GM18907 (cell line): ENCODE results near the gene EIF1AY.
"Not testable (repeated sequence)": the region's sequence is repeated elsewhere in the genome, so short reads cannot be mapped to it uniquely, and the experiment has no call there.

Source experiments
- ATAC-seq: cut with Tn5 transposase; IDR thresholded peaks from one replicate; pipeline ENCODE4 v1.9.1; 2021; ENCODE audit warnings: mild to moderate bottlenecking, moderate library complexity; ENCODE audit not compliant: unreplicated experiment

The EIF1AY gene, protein sequence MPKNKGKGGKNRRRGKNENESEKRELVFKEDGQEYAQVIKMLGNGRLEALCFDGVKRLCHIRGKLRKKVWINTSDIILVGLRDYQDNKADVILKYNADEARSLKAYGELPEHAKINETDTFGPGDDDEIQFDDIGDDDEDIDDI

DNA sequence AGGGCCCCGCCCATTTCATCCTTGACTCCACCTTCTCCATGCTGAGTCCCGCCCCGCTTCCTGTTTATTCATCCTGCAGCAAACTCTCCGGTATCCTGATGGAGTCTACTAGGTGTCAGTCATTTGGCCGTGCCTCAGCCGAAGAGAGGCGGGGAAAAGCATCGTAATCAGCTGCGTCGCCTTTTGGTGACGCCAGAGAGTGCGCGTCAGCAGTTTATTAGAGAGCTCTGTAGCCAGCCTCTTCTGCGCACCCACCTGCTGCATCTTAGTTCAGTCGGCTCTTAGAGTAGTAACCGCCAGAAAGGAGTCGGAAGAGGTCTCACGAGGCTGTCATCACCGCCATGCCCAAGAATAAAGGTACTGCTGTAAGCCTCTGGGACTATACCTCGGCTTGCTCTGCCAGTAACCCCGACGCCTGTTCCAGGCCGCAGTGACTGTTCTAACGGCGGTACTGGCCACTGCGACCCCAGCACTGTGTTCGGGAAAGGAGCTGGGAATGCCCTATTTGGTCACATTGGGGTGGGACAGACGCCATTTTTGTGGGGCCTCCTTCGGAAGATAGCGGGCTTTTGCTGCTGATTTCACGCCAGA, at the start of gene EIF1AY:
TSS of gene EIF1AY (plus strand) at position 246 of the 591 bp plus-strand sequence. CDS start at position 342, 96 bp downstream.
- no peak for ATAC-seq

- no peak for ATAC-seq
These were observed 47.1 kb upstream of the EIF1AY start for GRCh38 chrY:20528435-20528834.

DNA sequence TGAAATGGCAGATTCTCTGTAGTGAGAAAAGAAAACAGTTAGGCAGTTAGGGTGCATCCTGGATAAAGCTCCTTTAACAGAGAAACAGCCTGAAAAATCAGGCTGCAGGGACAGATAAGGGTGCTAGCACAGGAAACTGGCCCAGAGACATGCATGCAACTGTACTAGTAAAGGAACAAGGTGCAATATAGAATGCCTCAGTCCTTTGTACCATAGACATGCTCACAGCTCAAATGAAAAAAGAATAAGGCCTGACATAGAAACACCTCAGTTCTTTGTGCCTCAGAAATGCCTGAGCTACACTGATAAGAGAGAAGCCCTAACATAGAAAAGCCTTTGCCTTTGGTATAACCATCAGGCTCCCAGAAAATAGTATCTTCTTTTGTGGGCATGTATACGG, 37.4 kb upstream of the EIF1AY start:
- no peak for ATAC-seq

DNA sequence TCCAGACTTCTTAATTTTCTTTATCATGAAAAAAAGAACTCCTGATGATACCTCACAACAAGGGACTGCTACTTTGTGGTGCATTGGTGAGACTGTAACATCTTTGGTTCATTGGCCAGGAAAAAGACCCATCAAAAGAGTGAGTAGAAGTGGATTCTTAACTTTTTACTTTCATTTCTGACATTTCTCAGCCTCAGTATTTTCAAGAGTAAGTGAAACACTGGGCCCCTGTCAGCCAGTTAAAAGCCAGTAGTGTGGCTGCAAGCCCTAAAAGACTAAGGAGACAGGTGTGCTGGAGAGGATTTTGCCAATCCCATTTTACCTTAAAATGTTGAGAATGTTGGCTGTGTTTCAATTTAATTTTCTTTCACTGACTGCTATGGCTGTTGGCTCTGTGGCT, 36.6 kb upstream of the EIF1AY start:
- no peak for ATAC-seq

GRCh38 chrY:20544451-20544960, 31.1 kb upstream of the EIF1AY start:
- no peak for ATAC-seq

GRCh38 chrY:20546071-20546470, 29.5 kb upstream of the EIF1AY start:
- ATAC-seq, result no peak

GRCh38 chrY:20549289-20549688, 26.3 kb upstream of the EIF1AY start:
- ATAC-seq, result no peak

- ATAC-seq, result no peak
These were observed 23.7 kb upstream of the EIF1AY start for GRCh38 chrY:20551840-20552239.

GRCh38 chrY:20552764-20553323, 22.7 kb upstream of the EIF1AY start:
- not testable (repeated sequence) for ATAC-seq

DNA sequence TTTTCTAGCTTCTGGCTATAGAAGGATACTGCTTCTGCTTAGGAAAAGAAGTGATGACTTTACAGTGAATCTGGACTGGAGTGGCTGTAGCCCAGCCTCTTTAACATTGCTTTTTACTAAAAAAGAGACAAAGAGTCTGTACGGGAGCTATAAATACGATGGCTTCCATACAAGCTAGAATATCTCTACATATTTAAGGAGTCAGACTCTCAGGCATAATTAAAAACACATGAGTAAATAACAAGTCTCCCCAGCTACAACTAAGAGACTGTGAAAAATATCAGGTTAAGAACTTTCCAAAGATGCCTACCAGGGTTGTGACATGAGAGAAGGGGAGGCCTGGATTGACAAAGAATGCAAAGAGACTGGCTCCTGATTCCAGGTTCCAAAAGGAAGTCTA, 19.8 kb upstream of the EIF1AY start:
- no peak for ATAC-seq

GRCh38 chrY:20558677-20559076, 16.9 kb upstream of the EIF1AY start:
- ATAC-seq, result no peak

GRCh38 chrY:20559873-20560512, 15.6 kb upstream of the EIF1AY start:
- no peak for ATAC-seq

- ATAC-seq, result no peak
These were observed 4.3 kb upstream of the EIF1AY start for GRCh38 chrY:20571306-20571705.

DNA sequence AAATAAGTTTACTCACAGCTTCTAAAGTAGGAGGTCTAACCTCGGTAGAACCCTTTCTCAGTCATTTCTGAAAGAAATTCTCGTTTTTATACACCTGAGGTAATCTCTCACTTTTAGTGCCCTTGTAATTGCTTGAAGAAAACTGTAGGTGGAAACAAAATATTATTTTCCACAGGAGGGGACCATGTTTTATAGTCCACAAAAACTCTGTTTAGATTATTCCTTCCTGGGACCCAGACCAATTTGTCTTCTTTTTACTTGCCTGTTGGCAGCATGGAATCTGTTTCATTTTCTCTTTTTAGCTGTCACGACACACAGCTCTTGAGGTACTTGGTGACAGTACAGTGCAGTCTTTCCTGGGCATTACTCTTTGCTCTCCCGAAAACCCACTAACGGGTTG, 930 bp downstream of the EIF1AY start:
- no peak for ATAC-seq

DNA sequence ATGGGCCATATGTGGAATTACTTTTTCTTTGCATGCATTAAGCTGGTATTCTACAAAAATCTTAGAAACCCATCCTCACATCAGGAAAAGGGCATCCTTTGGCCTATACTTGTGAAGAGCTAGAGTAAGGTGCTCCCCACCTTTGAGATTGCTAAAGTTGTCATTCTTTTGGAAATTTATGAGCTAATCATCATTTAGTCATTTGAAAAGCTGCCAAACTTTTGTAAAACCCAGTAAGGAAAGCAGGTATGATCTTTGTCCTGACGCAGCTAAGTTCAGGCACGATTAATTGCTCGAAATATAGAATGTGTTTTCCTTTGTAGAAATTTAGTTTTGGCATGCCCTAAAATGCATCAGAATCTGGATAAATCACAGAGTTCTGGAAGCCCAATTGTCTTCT, 2.6 kb downstream of the EIF1AY start:
- ATAC-seq, result no peak

DNA sequence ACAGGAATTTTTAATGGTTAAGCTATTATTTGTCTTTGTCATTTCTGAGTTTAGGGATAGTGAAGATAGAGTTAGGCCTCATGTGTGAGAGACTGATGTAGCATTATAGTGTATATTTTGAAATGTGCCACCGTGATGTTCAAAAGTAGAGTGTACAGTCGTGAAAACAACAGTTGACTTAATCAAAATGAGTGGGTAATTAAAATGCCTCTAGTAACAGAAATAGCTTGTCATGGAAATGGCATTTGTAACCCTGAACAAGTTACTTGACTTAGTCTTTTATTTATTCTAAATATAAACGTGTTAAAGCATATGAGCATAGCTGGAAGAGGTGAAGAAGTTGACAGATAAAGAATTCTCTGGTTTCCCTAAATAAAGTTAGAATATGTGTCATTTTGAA, 6.1 kb downstream of the EIF1AY start:
- ATAC-seq, result no peak

GRCh38 chrY:20586161-20586560, 10.6 kb downstream of the EIF1AY start:
- ATAC-seq, result no peak
